HG02678 (cell line): ENCODE measurements around the gene PKNOX2.

Experiments
- ATAC-seq: cut with Tn5 transposase; IDR thresholded peaks from one replicate; pipeline ENCODE4 v1.9.1; 2021; ENCODE audit warnings: mild to moderate bottlenecking, moderate library complexity; ENCODE audit not compliant: unreplicated experiment

Gene PKNOX2

DNA sequence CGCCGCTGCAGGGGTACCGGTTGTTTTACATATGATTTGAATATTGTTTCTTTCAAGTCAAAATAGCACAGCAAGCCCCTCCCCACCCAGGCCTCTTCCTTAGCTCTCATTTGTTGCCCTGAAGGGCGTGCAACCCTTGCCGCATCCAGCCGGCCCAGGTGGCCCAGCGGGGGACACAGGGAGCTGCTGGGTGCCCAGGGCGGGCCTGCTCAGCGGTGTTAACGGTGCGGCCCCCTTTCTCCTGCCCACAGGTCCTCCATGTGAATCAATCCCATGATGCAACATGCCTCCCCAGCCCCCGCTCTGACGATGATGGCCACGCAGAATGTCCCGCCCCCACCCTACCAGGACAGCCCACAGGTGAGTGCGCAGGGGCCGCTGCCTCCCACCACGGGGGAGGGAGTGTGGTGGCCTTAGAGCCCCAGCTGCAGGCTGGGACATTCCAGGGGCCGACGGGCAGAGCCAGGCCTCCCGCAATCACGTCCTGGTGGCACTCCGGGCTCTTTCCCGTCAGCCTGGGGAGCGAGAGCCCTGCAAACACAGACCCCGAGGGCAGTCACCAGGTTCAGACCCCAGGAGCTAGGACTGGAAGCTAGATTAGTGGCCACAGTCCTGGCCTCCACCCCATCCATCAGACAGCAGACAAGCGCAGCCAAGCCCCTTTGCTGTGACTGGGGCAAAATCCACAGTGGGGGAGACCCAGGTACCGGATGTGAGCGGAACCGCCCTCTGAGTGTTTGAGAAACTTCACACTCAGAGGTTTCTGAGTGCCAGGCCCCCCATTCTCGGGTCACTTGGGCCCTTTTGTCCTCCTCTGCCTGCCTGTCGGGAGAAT lies 186.7 kb downstream of the PKNOX2 start:
- no peak for ATAC-seq

DNA sequence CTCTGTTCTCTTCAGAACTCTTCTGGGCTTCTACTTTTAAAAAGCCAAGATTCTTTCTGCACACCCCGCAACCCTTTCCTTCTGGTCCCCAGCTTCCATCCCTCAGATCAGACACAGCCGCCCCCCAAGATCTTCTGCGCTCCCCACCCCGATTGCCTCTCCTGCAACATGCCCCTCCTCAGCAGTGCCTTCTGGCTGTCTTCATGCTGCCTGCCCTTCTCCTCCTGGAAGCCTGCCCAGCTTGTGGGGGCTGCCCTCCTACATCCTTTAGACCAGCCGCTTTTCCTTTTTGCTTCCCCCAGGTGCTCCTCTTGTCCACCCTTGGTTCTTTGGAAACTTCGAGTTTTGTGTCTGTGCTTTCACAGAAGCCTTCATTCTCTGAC lies 187.3 kb downstream of the PKNOX2 start:
- ATAC-seq: no peak

DNA sequence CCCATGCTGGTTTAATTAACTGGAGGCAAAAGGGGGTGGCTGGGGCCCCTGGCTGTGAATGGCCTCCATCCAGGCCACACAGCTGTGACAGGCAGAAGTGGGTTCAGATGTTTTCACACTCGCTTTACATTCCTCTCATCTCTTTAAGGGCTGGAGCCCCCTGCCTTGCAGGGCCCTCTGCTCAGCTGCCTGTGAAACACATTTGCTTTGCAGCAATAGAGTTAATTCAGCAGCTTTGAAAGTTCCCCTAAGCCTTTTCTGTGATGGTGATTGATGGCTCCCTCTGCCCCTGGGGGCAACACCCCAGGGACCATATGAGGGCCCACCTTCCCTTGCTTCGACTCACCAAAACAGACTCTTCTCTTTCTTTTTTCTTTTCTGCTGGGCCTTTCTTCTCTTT lies 192.2 kb downstream of the PKNOX2 start:
- no peak for ATAC-seq

DNA sequence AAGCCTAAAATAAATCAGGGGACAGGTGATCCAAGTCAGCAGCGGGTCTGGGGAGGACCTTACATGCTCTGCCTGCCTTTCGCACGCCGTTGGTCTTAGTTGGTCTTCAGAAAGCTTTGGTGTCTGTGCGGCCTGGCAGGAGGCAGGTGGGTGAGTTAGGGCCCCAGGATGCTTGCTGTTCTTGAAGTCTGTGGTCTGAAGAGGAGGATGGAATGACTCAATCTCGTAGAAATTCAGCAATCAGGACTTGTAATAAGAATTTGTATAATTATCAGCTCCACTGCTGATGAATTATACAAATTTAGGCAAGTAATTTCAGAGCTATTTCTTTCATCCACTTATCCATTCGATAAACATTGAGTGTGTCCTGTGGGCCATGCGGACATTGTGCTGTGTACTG lies 193.0 kb downstream of the PKNOX2 start:
- no peak for ATAC-seq

DNA sequence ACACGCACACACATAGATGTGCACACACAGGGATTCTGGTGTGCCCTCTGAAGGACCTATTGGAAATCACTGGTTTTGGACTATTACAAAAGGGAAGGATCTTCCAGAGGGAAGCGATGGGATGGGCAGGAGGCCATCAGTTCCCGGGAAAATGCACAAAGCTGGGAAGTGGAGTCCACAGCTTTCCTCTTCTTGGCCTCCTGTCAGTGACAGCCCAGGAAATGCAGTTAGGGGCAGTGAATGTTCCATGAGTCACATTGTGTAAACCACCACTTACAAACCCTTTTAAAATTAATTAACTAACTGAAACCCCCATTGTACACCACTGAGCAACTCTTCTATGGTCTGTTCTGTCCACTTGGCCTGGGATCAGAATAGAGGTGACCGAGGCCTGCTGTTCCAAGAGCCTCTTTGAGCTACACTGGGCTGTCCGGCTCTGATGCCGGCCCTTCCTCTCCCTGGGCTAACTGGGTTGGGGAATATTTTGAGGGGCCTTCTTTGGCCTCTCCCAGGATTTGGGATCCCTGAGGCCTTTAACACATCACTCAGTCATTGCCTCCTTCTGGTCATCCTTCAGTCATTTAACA lies 193.8 kb downstream of the PKNOX2 start:
- ATAC-seq: no peak

DNA sequence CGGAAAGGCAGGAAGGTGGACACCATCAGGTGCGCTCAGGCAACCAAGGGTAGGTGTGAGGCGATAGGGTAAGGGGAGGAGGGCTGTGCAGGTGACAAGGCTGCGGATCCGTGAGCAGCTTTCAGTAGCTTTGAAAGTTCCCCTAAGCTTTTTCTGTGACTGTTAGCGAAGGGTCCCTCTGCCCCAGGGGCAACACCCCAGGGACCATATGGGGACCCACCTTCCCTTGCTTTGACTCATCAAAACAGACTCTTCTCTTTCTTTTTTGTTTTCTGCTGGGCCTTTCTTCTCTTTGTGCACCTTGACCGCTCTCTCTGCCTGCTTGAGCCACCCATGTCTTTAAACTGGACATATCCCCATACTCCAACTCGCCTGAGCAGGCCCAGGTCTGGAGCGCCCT lies 194.6 kb downstream of the PKNOX2 start:
- no peak for ATAC-seq

DNA sequence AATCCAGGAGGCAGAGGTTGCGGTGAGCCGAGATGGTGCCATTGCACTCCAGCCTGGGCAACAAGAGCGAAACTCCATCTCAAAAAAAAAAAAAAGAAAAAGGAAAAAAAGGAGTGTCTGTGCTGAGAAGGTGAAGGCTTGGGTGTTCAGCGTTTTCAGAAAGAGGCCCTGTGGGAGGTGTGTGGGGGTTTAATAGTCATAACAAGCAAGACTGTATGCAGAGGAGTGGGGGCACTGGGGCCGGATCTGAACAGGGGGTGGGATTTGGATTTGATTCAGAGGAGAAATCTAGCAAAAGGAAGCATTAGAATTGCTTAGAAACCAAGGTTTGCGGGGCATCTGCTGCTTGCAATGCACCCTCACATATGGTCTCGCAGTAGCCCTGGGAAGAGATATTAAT lies 195.5 kb downstream of the PKNOX2 start:
- no peak for ATAC-seq

DNA sequence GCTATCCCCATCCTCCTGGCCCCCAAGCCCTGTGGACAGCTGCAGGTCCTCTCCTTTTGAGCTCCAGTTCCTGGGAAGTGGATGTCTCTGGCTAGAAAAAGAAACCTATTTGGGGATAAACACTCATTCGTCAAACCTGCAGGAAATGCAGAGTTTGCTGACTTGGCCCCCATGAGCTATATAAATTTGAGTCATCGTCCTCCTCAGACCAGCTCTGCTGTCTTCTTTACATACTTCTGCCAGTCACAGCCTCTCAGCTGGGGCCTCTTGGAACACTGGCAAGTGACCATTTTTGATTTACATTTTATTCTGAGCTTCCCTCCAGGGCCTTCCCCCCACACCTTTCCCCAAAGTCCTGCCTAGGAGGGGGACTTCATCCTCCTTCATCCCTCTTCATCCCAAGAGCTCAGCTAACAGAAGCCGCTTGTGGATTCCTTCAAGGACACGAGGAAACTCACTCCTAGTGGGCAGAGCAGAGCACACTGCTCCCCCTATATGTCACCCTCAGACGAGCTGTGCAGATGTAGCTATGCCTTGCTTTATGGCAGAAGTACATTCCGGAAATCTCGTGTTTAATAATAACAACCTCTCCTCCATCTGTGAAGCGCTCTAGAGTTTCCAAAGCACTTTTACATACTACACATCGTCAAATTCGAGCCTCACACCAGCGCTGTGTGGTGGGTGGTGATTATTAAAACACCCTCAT lies 199.7 kb downstream of the PKNOX2 start:
- no peak for ATAC-seq

DNA sequence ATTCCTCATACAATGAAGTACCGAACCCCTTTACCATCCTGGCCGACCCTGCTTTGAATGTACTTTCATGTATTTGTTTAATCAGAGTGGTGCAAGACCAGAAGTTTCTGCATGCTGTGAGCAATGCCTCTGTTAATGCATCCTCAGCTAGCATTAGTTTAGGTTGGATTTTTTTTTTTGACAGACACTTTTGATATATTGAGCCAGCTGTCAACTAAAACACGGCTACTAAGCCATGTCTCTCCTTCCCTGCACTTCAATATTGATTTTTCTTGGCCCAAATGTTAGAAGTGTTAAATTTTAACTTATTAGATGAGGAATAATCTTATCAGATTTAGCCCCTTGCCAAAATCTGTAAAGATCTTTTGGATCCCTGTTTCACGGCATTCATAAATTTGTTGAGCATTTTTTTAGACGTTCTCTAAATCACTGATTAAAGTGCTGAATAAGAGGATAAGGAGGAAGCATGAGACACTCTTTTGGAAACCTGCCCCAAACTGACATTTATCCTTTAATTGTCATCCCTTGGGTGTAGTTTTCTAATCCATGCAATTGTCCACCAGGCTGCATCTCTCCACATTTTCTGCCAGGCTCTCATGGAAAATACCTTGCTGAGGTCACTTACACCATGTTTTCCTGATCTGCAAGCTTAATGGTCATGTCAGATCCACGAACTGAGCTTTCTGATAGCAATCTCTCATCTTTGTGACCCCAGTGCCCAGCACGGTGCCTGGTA lies 200.8 kb downstream of the PKNOX2 start:
- ATAC-seq: no peak

DNA sequence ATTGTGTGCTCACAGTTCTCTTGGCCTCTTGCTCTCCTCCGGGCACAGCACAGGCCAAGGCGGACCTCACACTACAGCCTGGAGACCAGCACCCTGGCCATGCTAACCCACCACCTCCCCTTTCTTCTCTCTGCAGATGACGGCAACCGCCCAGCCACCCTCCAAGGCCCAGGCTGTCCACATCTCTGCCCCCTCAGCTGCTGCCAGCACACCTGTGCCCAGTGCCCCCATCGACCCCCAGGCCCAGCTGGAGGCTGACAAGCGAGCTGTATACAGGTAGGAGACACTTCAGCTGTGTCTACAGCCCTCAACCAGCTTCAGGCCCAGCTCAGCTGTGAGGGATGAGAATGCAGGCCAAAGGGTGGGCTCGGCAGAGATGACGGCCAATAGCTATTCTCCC lies 203.2 kb downstream of the PKNOX2 start:
- ATAC-seq: no peak

DNA sequence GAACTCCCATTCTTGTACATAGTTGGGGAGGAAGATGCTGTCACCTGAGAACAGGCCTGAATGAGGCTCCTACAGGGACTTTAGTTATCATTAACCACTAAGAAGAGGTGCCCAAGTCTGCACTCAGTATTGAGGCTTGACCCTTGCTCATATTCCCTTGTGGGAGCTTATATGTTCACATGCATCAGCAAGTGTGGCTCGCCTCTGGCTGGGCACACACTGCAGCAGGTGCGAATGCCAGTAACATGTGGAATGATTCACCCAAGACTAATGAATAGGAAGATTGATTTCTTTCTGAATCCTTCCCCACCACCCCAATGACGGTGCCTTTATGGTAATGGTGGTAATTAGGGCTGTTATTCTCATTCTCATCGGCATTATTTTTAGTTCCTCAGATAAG lies 204.2 kb downstream of the PKNOX2 start:
- no peak for ATAC-seq

DNA sequence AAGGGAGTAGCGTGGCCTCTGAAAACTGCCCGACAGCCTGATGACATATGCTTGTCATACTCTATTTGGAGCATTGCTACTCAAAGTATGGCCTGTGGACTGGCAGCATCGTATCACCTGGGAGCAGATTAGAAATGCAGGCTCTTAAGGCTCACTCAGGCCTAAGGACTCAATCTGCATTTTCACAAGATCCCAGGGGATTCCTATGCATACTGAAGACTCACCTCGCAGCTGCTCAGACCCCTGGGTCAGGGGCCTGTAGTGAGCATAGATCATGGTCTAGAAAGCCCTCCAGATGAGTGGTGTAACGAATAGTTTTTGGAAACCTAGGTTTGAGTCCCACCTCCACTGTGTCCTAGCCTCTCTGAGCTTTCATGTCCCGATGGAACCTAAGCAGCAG lies 205.3 kb downstream of the PKNOX2 start:
- ATAC-seq: no peak

DNA sequence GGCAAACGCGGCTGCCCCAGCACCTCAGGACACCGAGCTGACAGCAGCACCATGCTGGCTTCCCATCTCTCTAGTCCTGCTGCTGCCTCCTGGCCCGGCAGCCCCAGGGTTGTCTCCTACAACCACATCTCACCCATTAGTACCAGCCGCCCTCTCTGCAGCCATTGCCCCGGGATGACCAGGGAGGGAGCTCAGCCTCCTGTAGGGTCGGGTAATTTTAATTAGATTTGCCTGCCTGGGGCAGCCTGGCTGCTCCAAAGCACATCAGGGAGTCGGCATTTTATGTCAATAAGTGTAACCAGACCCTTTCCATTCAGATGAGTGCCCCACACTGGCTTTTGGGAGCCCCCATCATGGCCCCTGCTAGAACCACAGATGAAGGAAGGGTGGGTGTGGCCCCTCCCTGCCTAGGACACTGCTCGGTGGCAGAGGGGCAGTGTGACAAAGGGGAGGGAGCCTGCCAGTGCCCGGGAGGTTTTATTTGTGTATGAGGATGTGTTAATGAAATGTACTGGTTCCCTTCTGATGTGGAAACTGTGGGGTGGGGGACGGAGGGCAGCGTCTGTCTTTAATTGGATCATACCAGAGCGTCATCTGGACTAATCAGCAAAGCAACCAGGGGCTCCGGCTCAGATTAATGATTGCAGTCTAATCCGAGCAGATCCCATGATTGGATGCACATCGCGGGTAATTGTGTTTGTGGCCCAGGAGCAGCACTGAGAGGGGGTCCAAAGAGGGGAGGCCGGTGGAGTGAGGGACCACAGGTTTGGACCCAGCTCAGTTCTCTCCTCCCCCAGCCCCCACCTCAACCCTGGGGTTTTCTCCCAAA lies 206.2 kb downstream of the PKNOX2 start:
- ATAC-seq: no peak

DNA sequence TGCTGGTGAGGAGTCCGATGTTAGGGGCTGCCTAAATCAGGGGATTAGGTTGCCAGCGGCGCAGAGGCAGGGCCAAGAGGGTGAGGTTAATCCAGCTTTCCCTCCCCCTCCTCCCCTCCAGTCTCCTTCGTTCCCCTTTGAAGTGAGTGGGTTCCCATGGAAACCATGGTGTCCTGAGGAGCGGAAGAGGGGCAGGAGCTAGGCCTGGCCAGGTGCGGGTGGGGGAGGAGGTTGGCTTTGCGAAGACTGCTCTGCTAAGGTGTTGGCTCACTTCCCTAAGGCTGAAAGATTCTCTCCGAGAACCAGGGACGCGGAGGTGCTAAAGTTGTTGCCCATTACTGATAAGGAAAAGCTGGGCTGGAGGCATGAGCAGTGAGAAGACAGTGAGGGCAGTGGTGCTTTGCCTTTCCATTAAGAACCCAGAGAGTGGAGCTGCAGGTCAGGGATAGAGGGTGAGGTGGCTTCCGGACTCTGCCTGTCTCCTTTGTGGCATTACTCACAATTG lies 206.9 kb downstream of the PKNOX2 start:
- no peak for ATAC-seq

DNA sequence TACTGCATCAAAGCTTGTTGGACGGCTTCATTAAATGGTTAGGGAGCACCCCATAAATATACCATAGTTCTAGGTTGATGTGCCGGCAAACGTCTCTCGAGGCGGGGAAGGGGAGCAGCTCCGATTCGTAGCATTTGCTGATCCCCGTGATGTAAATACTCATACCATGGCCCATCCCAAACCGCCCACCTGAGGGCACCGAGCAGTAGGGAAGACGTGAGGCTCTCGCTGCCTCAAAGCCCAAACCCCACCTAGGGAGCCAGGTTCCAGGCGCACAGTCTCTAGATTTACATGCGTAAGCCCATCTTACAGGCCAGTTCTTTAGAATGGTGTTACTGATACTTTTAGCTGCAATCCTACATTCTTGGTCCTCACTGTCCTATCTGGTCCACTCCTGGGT lies 207.5 kb downstream of the PKNOX2 start:
- ATAC-seq: no peak

DNA sequence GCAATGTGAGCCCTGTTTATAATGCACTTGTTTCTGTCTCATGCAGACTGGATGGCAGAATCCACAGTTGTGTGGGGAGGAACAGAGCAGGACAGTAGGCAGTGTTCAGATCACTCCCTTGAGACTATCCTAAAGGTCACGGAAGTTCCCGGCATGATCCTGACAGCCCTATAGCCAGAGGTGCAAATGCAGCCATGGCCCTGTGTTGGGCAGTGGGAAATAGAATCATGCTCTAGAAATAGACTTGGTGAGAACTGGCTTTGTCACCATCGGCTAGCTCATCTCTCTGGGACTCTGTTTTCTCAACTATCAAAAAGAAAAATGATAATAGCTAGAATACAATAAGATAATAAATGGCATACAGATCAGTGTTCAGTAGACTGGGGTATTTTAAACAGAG lies 208.4 kb downstream of the PKNOX2 start:
- ATAC-seq: no peak

DNA sequence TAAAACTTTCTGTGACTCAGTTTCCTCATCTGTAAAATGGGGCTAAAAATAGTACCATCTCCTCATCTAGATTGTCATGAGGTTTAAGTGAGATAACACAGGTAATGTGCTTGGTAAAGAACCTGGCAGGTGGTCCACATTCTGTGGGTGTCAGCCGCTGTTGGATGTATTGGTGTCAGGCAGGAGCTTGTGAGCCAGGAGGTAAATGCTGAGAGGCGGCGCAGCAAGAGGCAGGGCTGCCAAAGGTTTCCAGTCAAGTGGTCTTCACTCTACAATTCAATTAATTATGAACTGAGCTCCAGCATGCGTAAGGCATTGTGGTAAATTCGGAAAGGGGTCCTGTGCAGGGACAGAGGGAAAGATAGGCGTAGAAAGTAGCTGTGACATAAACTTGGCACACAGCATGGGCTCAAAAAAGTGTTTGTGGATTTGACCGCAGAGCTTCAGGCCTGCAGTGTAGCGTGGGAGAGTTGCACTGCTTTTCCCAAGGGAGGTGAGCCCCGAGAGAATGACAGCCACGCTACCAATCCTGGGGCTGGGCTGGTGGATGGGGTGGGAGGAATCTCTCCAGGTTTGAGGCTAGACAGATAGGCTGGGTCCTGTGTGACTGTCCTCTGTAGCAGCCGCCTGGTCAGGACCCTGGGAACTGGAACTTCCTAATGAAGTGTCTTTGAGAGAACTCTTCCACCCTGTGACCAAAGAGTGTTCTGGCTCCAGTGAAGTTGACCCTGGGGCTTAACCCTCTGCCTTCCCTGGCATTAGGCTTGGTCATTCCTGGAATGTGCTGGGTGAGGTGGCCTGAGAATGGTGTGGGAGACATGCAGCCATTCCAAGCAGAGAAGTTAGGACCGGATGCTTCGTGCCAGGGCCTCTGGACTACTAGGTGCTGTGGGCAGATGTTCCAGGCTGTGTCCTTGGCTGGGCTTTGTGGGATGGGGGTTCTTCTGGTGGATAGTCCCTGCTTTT lies 209.2 kb downstream of the PKNOX2 start:
- no peak for ATAC-seq

DNA sequence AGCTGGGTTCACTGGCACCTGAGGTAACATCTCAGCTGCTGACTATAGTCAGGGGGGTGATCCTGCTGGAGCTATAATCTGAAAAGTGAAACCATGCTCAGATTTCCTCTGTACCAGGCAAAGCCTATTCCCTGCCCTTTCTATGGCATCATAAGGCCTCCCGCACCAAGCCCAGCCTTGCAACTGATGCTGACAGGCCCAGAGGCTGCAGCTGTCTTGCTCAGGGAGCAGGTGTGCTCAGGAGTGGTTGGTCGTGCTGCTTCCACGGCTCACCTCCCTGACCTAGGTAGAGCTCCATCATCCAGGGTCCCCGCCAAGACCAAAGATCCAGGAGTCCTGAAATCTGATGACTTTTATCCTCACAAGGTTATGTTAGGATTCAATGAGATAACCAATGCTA lies 209.8 kb downstream of the PKNOX2 start:
- no peak for ATAC-seq

DNA sequence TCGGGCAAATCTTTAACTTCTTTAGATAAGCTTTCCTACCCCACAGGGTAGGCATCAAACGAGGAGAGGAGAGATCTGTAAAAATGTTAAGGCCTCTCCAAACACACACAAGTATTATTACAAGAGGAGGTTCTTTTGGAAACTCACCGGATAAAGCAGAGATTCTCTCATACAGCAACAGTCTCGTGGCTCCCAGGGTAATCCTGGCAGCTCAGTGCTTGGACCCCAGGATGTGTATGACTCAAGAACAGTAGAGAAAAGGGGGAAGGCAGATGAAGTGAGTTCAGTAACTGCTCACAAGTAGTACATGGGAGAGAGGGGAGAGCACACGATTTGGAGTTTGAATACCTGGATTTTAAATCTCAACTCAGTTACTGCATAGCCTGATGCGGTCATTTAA lies 210.6 kb downstream of the PKNOX2 start:
- ATAC-seq: no peak
